KMS-11 (cell line): ENCODE data around the gene C14orf180.

Experiments
- H2AFZ ChIP-seq: fragments of 200-600 bp; sonication (generic); 2 replicates; pipeline ENCODE4 v1.6.1; 2016; ENCODE audit warnings: antibody characterized with exemption, mixed run types, low read depth
- H3K27ac ChIP-seq: fragments of 200-600 bp; sonication (generic); 2 replicates; pipeline ENCODE4 v1.6.1; 2016; ENCODE audit warnings: mild to moderate bottlenecking, mixed run types
- H3K27me3 ChIP-seq: fragments of 200-600 bp; sonication (generic); 2 replicates; pipeline ENCODE4 v1.6.1; 2017; ENCODE audit warnings: mild to moderate bottlenecking, low read depth, mixed run types, moderate library complexity; ENCODE audit not compliant: insufficient read depth
- H3K36me3 ChIP-seq: fragments of 200-600 bp; sonication (generic); 2 replicates; pipeline ENCODE4 v1.6.1; 2017; ENCODE audit warnings: mild to moderate bottlenecking, mixed run types; ENCODE audit not compliant: insufficient read depth
- H3K4me1 ChIP-seq: fragments of 200-600 bp; sonication (generic); 2 replicates; pipeline ENCODE4 v1.6.1; 2016; ENCODE audit warnings: mild to moderate bottlenecking, low read depth, mixed run types; ENCODE audit not compliant: poor library complexity, severe bottlenecking
- H3K4me2 ChIP-seq: fragments of 200-600 bp; sonication (generic); 2 replicates; pipeline ENCODE4 v1.7.0; 2016; ENCODE audit warnings: mild to moderate bottlenecking, mixed run types
- H3K4me3 ChIP-seq: fragments of 200-600 bp; sonication (generic); IDR thresholded peaks from 2 replicates; pipeline ENCODE4 v1.6.1; 2017; ENCODE audit warnings: low read depth, low read length, mixed read lengths; ENCODE audit not compliant: insufficient read depth
- H3K79me2 ChIP-seq: fragments of 200-600 bp; sonication (generic); 2 replicates; pipeline ENCODE4 v1.6.1; 2016; ENCODE audit warnings: low read depth, mixed run types; ENCODE audit not compliant: insufficient read depth
- H3K9ac ChIP-seq: fragments of 200-600 bp; sonication (generic); 2 replicates; pipeline ENCODE4 v1.6.1; 2016; ENCODE audit warnings: mild to moderate bottlenecking, mixed run types
- H4K20me1 ChIP-seq: fragments of 200-600 bp; sonication (generic); 2 replicates; pipeline ENCODE4 v1.6.1; 2016; ENCODE audit warnings: mild to moderate bottlenecking, mixed run types; ENCODE audit not compliant: insufficient read depth
- CTCF ChIP-seq: fragments of 200-600 bp; sonication (generic); conservative IDR thresholded peaks from 2 replicates; pipeline ENCODE4 v1.6.1; 2017; ENCODE audit warnings: low read depth, mild to moderate bottlenecking, antibody characterized with exemption, low read length, moderate library complexity, mixed read lengths

Gene C14orf180

GRCh38 chr14:104590240-104590965, 10.8 kb downstream of the C14orf180 start:
- no peaks in the 10 kb centered on the region for H3K36me3 ChIP-seq
- H3K27ac ChIP-seq: no peak overlapping the region
- H3K4me1 ChIP-seq: no peaks in the 10 kb centered on the region
- no peak overlapping the region for H2AFZ ChIP-seq
- no peaks in the 10 kb centered on the region for H4K20me1 ChIP-seq
- H3K27me3 ChIP-seq: peaks cover 44% of the 10 kb centered on the region
- H3K4me2 ChIP-seq: no peak overlapping the region
- no peak for TF ChIP-seq CTCF
- no peak overlapping the region for H3K4me3 ChIP-seq
- no peak overlapping the region for H3K9ac ChIP-seq
- no peaks in the 10 kb centered on the region for H3K79me2 ChIP-seq

GRCh38 chr14:104591031-104591430, 11.5 kb downstream of the C14orf180 start:
- Histone ChIP-seq H3K4me1 (no peaks in the 10 kb centered on the region), H3K27ac (no peak overlapping the region), H3K4me2 (no peak overlapping the region), H2AFZ (no peak overlapping the region), H4K20me1 (no peaks in the 10 kb centered on the region), H3K4me3 (no peak overlapping the region), H3K27me3 (peaks cover 45% of the 10 kb centered on the region), H3K9ac (no peak overlapping the region), H3K36me3 (no peaks in the 10 kb centered on the region), H3K79me2 (no peaks in the 10 kb centered on the region)
- no peak for TF ChIP-seq CTCF

GRCh38 chr14:104591506-104592291, 12.1 kb downstream of the C14orf180 start:
- TF ChIP-seq CTCF: no peak
- no peaks in the 10 kb centered on the region for H3K36me3 ChIP-seq
- no peaks in the 10 kb centered on the region for H3K79me2 ChIP-seq
- peaks cover 41% of the 10 kb centered on the region for H3K27me3 ChIP-seq
- no peaks in the 10 kb centered on the region for H3K4me1 ChIP-seq
- no peak overlapping the region for H3K4me2 ChIP-seq
- H4K20me1 ChIP-seq: no peaks in the 10 kb centered on the region
- H3K4me3 ChIP-seq: no peak overlapping the region
- no peak overlapping the region for H2AFZ ChIP-seq
- no peak overlapping the region for H3K27ac ChIP-seq
- H3K9ac ChIP-seq: no peak overlapping the region

- H2AFZ ChIP-seq: no peak overlapping the region
- no peak overlapping the region for H3K4me3 ChIP-seq
- H3K36me3 ChIP-seq: no peaks in the 10 kb centered on the region
- no peaks in the 10 kb centered on the region for H4K20me1 ChIP-seq
- TF ChIP-seq CTCF: no peak
- no peak overlapping the region for H3K9ac ChIP-seq
- no peaks in the 10 kb centered on the region for H3K79me2 ChIP-seq
- peaks cover 42% of the 10 kb centered on the region for H3K27me3 ChIP-seq
- no peak overlapping the region for H3K4me2 ChIP-seq
- H3K27ac ChIP-seq: no peak overlapping the region
- no peaks in the 10 kb centered on the region for H3K4me1 ChIP-seq
Measured at GRCh38 chr14:104592292-104592672, 12.7 kb downstream of the C14orf180 start.
